ENCODE data around the gene UBE2L5. TPM values are rescaled to one million over a fixed set of nuclear protein-coding genes. Genes with fewer than 3 reads are reported as not detected.

The UBE2L5 gene
- total RNA-seq, 4 donors from 2014 or later = not detected

GRCh38 chr13:30401347-30401746 lies 20.9 kb upstream of the UBE2L5 start:
- no peak for TF ChIP-seq CTCF (IDR thresholded peaks at IDR 0.05 in 4 of 5, conservative IDR thresholded peaks at IDR 0.05 in 1 of 5)
- TF ChIP-seq POLR2A (IDR thresholded peaks at IDR 0.05) = no peak
- intact Hi-C loops (cut with DNase I; ENCODE audit: low total_unique reads) = no loop called here
- H3K9me3 ChIP-seq = no peaks in the 10 kb centered on the region
- H3K4me3 ChIP-seq = no peak overlapping the region
- H3K36me3 ChIP-seq = no peaks in the 10 kb centered on the region
- no peaks in the 10 kb centered on the region for H3K4me1 ChIP-seq
- no peaks in the 10 kb centered on the region for H3K27me3 ChIP-seq
- ATAC-seq = no peak
- in situ Hi-C loops (cut with MboI; ENCODE audit: low sequenced_read_pairs in 4 of 4) = loop anchor here in 2 of 4 donors (10.0 kb wide), 3 partner anchors 53 to 213 kb away; partner anchors contain the start of genes USPL1 (in 2 of the 2) and HMGB1 (in 1 of the 2)
- no peak overlapping the region for H3K27ac ChIP-seq
- DNase-seq = no peak

GRCh38 chr13:30403456-30403855 lies 18.8 kb upstream of the UBE2L5 start:
- H3K4me1 ChIP-seq = peaks cover 0 to 4% of the 10 kb centered on the region in 2 donors
- no peak for TF ChIP-seq POLR2A (IDR thresholded peaks at IDR 0.05)
- no peak for TF ChIP-seq CTCF (IDR thresholded peaks at IDR 0.05 in 4 of 5, conservative IDR thresholded peaks at IDR 0.05 in 1 of 5)
- H3K27me3 ChIP-seq = no peaks in the 10 kb centered on the region
- intact Hi-C loops (cut with DNase I; ENCODE audit: low total_unique reads) = no loop called here
- no peaks in the 10 kb centered on the region for H3K36me3 ChIP-seq
- no peak for ATAC-seq
- no peak overlapping the region for H3K4me3 ChIP-seq
- no peak overlapping the region for H3K27ac ChIP-seq
- DNase-seq = no peak
- H3K9me3 ChIP-seq = no peaks in the 10 kb centered on the region
- in situ Hi-C loops (cut with MboI; ENCODE audit: low sequenced_read_pairs in 4 of 4) = loop anchor here in 2 of 4 donors (10.0 kb wide), 3 partner anchors 51 to 211 kb away; partner anchors contain the start of genes USPL1 (in 2 of the 2) and HMGB1 (in 1 of the 2)

- Histone ChIP-seq H3K27me3 (no peaks in the 10 kb centered on the region), H3K4me3 (no peak overlapping the region), H3K27ac (no peak overlapping the region), H3K4me1 (peaks cover 5 to 11% of the 10 kb centered on the region in 2 donors), H3K36me3 (no peaks in the 10 kb centered on the region), H3K9me3 (no peaks in the 10 kb centered on the region)
- in situ Hi-C loops (cut with MboI; ENCODE audit: low sequenced_read_pairs in 4 of 4) (loop anchor here in 2 of 4 donors (10.0 kb wide), 3 partner anchors 51 to 211 kb away; partner anchors contain the start of genes USPL1 (in 2 of the 2) and HMGB1 (in 1 of the 2)), intact Hi-C loops (cut with DNase I; ENCODE audit: low total_unique reads) (no loop called here)
- DNase-seq = no peak
- TF ChIP-seq CTCF (IDR thresholded peaks at IDR 0.05 in 4 of 5, conservative IDR thresholded peaks at IDR 0.05 in 1 of 5) = no peak
- TF ChIP-seq POLR2A (IDR thresholded peaks at IDR 0.05) = no peak
- no peak for ATAC-seq
Measured at GRCh38 chr13:30404207-30404606, 18.1 kb upstream of the UBE2L5 start.

- H3K4me1 ChIP-seq = peaks cover 5 to 15% of the 10 kb centered on the region in 2 donors
- no peaks in the 10 kb centered on the region for H3K27me3 ChIP-seq
- intact Hi-C loops (cut with DNase I; ENCODE audit: low total_unique reads) = loop anchor here (5.0 kb wide), 1 partner anchor 395 kb away; no protein-coding TSS in a partner anchor
- H3K27ac ChIP-seq = no peak overlapping the region
- TF ChIP-seq POLR2A (IDR thresholded peaks at IDR 0.05) (no peak), CTCF (IDR thresholded peaks at IDR 0.05 in 4 of 5, conservative IDR thresholded peaks at IDR 0.05 in 1 of 5) (no peak)
- H3K9me3 ChIP-seq = no peaks in the 10 kb centered on the region
- no peak for ATAC-seq
- H3K36me3 ChIP-seq = no peaks in the 10 kb centered on the region
- in situ Hi-C loops (cut with MboI; ENCODE audit: low sequenced_read_pairs in 4 of 4) = loop anchor here in 2 of 4 donors (10.0 kb wide), 3 partner anchors 48 to 208 kb away; partner anchors contain the start of genes USPL1 (in 2 of the 2) and HMGB1 (in 1 of the 2)
- DNase-seq = no peak
- no peak overlapping the region for H3K4me3 ChIP-seq
Measured at GRCh38 chr13:30406779-30407416, 15.4 kb upstream of the UBE2L5 start.

Measured in gastrocnemius medialis (tissue), 4 donors.